ENCODE data around the gene CTBP2. TPM values are rescaled to one million over a fixed set of nuclear protein-coding genes. Genes with fewer than 3 reads are reported as not detected.

CTBP2 gene
- total and polyA plus RNA-seq, 10 of the 15 experiments (the other 5 are each of a cell fraction or from before 2014, with no cell fraction given), result 0.02 to 0.72 (median 0.06) TPM; not detected in 2

DNA sequence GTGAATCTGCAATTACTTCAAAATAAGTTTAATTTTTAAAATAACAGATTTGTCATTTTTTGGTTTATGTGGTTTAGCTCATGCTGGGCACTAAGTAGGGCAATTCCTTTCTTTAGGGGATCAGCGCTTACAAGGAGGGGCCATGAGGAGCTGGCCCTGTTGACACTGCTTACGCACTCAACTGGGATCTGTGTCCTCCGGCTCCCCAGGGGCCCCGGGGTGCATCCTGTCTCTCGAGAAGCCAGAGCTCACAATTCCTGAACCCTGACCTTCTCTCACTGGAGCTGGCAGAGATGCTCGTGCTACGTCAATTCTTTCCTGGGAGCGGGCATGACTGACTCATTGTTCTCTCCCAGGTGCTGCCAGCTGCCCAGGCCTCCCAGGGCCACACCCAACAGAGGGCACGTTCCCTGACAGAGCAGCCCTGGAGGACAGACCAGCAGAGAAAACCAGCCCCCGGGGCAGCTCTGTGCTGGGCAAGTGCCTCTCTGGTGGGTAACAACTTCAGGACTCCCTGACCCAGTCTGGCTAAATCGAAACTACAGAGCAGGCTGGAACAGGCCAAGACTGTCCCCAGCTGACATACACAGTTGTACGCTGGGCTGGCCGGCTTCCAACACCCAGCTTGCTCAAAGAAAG is 36.8 kb downstream of the CTBP2 start (continued):
- TF ChIP-seq, protein P1, sequence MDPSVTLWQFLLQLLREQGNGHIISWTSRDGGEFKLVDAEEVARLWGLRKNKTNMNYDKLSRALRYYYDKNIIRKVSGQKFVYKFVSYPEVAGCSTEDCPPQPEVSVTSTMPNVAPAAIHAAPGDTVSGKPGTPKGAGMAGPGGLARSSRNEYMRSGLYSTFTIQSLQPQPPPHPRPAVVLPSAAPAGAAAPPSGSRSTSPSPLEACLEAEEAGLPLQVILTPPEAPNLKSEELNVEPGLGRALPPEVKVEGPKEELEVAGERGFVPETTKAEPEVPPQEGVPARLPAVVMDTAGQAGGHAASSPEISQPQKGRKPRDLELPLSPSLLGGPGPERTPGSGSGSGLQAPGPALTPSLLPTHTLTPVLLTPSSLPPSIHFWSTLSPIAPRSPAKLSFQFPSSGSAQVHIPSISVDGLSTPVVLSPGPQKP (IDR thresholded peaks at IDR 0.05; ENCODE audit: low read depth, low read length), result no peak
- TF ChIP-seq FOXM1 (IDR thresholded peaks at IDR 0.05; ENCODE audit: low read depth, low read length) (no peak), NRF1 (conservative IDR thresholded peaks at IDR 0.05; ENCODE audit: low read depth, low read length) (no peak), GABPA (IDR thresholded peaks at IDR 0.05; ENCODE audit: low read depth) (no peak), ZSCAN29 (IDR thresholded peaks at IDR 0.05) (no peak), MYB (IDR thresholded peaks at IDR 0.05; ENCODE audit: borderline replicate concordance, low read depth, low read length) (no peak), CHD1 (IDR thresholded peaks at IDR 0.05; ENCODE audit: low read depth, low read length) (no peak), STAT3 (IDR thresholded peaks at IDR 0.05; ENCODE audit: low read depth, low read length) (no peak), JUNB (IDR thresholded peaks at IDR 0.05) (no peak), MTA3 (IDR thresholded peaks at IDR 0.05; ENCODE audit: borderline replicate concordance, low read length) (no peak), ZZZ3 (IDR thresholded peaks at IDR 0.05; ENCODE audit: control insufficient read depth, insufficient read length, low read depth) (no peak)
- TF ChIP-seq, protein P2, sequence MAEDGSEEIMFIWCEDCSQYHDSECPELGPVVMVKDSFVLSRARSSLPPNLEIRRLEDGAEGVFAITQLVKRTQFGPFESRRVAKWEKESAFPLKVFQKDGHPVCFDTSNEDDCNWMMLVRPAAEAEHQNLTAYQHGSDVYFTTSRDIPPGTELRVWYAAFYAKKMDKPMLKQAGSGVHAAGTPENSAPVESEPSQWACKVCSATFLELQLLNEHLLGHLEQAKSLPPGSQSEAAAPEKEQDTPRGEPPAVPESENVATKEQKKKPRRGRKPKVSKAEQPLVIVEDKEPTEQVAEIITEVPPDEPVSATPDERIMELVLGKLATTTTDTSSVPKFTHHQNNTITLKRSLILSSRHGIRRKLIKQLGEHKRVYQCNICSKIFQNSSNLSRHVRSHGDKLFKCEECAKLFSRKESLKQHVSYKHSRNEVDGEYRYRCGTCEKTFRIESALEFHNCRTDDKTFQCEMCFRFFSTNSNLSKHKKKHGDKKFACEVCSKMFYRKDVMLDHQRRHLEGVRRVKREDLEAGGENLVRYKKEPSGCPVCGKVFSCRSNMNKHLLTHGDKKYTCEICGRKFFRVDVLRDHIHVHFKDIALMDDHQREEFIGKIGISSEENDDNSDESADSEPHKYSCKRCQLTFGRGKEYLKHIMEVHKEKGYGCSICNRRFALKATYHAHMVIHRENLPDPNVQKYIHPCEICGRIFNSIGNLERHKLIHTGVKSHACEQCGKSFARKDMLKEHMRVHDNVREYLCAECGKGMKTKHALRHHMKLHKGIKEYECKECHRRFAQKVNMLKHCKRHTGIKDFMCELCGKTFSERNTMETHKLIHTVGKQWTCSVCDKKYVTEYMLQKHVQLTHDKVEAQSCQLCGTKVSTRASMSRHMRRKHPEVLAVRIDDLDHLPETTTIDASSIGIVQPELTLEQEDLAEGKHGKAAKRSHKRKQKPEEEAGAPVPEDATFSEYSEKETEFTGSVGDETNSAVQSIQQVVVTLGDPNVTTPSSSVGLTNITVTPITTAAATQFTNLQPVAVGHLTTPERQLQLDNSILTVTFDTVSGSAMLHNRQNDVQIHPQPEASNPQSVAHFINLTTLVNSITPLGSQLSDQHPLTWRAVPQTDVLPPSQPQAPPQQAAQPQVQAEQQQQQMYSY (CRISPR knock-in tag; IDR thresholded peaks at IDR 0.05), result no peak
- TF ChIP-seq, protein P3, sequence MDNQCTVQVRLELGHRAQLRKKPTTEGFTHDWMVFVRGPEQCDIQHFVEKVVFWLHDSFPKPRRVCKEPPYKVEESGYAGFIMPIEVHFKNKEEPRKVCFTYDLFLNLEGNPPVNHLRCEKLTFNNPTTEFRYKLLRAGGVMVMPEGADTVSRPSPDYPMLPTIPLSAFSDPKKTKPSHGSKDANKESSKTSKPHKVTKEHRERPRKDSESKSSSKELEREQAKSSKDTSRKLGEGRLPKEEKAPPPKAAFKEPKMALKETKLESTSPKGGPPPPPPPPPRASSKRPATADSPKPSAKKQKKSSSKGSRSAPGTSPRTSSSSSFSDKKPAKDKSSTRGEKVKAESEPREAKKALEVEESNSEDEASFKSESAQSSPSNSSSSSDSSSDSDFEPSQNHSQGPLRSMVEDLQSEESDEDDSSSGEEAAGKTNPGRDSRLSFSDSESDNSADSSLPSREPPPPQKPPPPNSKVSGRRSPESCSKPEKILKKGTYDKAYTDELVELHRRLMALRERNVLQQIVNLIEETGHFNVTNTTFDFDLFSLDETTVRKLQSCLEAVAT (IDR thresholded peaks at IDR 0.05), result no peak
- TF ChIP-seq, protein P4, sequence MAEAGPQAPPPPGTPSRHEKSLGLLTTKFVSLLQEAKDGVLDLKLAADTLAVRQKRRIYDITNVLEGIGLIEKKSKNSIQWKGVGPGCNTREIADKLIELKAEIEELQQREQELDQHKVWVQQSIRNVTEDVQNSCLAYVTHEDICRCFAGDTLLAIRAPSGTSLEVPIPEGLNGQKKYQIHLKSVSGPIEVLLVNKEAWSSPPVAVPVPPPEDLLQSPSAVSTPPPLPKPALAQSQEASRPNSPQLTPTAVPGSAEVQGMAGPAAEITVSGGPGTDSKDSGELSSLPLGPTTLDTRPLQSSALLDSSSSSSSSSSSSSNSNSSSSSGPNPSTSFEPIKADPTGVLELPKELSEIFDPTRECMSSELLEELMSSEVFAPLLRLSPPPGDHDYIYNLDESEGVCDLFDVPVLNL (IDR thresholded peaks at IDR 0.05; ENCODE audit: low read depth, low read length), result no peak
- TF ChIP-seq, protein P5, sequence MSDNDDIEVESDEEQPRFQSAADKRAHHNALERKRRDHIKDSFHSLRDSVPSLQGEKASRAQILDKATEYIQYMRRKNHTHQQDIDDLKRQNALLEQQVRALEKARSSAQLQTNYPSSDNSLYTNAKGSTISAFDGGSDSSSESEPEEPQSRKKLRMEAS (IDR thresholded peaks at IDR 0.05; ENCODE audit: low read depth, low read length), result no peak

All from GM12878 (cell line).